IMR-90 (cell line): Measurements from ENCODE around the gene UTF1. TPM values are rescaled to one million over a fixed set of nuclear protein-coding genes. Genes with fewer than 3 reads are reported as not detected.

Source experiments
- ATAC-seq: fragments of 200-7000 bp; cut with Tn5 transposase; 2 replicates; pipeline ENCODE4 v1.9.1; 2020; ENCODE audit warnings: low read depth, mild to moderate bottlenecking, moderate library complexity
- BruUV-seq: library from RNA; stranded (reverse); fragments of 400-500 nt; replicated peaks from 2 replicates; lab custom pipeline; 2021; lab: Mats Ljungman, UMichigan
- CTCF ChIA-PET: fragments of 300-600 bp; formaldehyde crosslinking; extraction: SDS; loops from one replicate; lab custom pipeline; 2021; ENCODE audit warnings: antibody characterized with exemption; lab: Yijun Ruan, JAX
- POLR2A ChIA-PET: fragments of 300-600 bp; sonication (Branson Sonifier 250); formaldehyde crosslinking; loops from one replicate; lab custom pipeline; 2022; ENCODE audit warnings: antibody characterized with exemption; ENCODE audit not compliant: unreplicated experiment; lab: Charles Lee
- DNase-seq: peaks from one replicate; pipeline ENCODE4 v3.0.0; 2013
- H2AFZ ChIP-seq: replicated peaks from 2 replicates; pipeline ENCODE3; 2013; ENCODE audit warnings: low read length, mild to moderate bottlenecking; ENCODE audit not compliant: poor library complexity
- H2AK5ac ChIP-seq: 2 replicates; pipeline ENCODE4 v1.6.1; 2013; ENCODE audit warnings: low read depth, low read length, inconsistent platforms
- H2AK9ac ChIP-seq: replicated peaks from 2 replicates; pipeline ENCODE3; 2013; ENCODE audit warnings: mild to moderate bottlenecking, low read depth, low read length, moderate library complexity; ENCODE audit not compliant: poor library complexity
- H2BK120ac ChIP-seq: 2 replicates; pipeline ENCODE4 v1.6.1; 2013; ENCODE audit warnings: low read depth, low read length, inconsistent platforms
- H2BK15ac ChIP-seq: 3 replicates; pipeline ENCODE4 v1.6.1; 2013; ENCODE audit warnings: low read depth, low read length, inconsistent platforms
- H2BK20ac ChIP-seq: 2 replicates; pipeline ENCODE4 v1.6.1; 2013; ENCODE audit warnings: low read depth, mild to moderate bottlenecking, inconsistent platforms, low read length, moderate library complexity
- H2BK5ac ChIP-seq: 2 replicates; pipeline ENCODE4 v1.6.1; 2013; ENCODE audit warnings: mild to moderate bottlenecking, low read depth, low read length, inconsistent platforms; ENCODE audit not compliant: poor library complexity, severe bottlenecking
- H3K14ac ChIP-seq: replicated peaks from 2 replicates; pipeline ENCODE4 v1.6.1; 2013; ENCODE audit warnings: low read depth, low read length, inconsistent platforms
- H3K18ac ChIP-seq: 2 replicates; pipeline ENCODE4 v1.6.1; 2013; ENCODE audit warnings: low read depth, low read length, control low read depth
- H3K23ac ChIP-seq: 2 replicates; pipeline ENCODE4 v1.6.1; 2013; ENCODE audit warnings: low read depth, low read length, inconsistent platforms
- H3K27ac ChIP-seq: 2 replicates; pipeline ENCODE4 v1.5.1; 2013; ENCODE audit warnings: mild to moderate bottlenecking, control low read depth, low read length; ENCODE audit not compliant: insufficient read depth
- H3K27me3 ChIP-seq: 2 replicates; pipeline ENCODE4 v1.6.1; 2013; ENCODE audit warnings: low read length; ENCODE audit not compliant: control insufficient read depth, insufficient read depth
- H3K36me3 ChIP-seq: 2 replicates; pipeline ENCODE4 v1.6.1; 2013; ENCODE audit warnings: low read length, mixed read lengths; ENCODE audit not compliant: control insufficient read depth, insufficient read depth
- H3K4ac ChIP-seq: 2 replicates; pipeline ENCODE4 v1.6.1; 2013; ENCODE audit warnings: low read depth, low read length, inconsistent platforms
- H3K4me1 ChIP-seq: 2 replicates; pipeline ENCODE4 v1.6.1; 2013; ENCODE audit warnings: low read length, mixed read lengths; ENCODE audit not compliant: control insufficient read depth, insufficient read depth
- H3K4me2 ChIP-seq: 2 replicates; pipeline ENCODE4 v1.6.1; 2013; ENCODE audit warnings: low read depth, mild to moderate bottlenecking, control low read depth, low read length, moderate library complexity
- H3K4me3 ChIP-seq: 2 replicates; pipeline ENCODE4 v1.5.1; 2013; ENCODE audit warnings: low read depth, mild to moderate bottlenecking, control low read depth, low read length, moderate library complexity; ENCODE audit not compliant: insufficient read depth
- H3K56ac ChIP-seq: 2 replicates; pipeline ENCODE4 v1.6.1; 2013; ENCODE audit warnings: low read length, inconsistent platforms; ENCODE audit not compliant: insufficient read depth; ENCODE audit errors: extremely low read depth
- H3K79me1 ChIP-seq, 2 experiments: 2 replicates each; pipeline ENCODE4 v1.6.1; 2013; ENCODE audit warnings: low read length in 2 of 2, inconsistent platforms in 1 of 2, low read depth in 1 of 2
- H3K9ac ChIP-seq: 2 replicates; pipeline ENCODE4 v1.6.1; 2013; ENCODE audit warnings: low read depth, low read length, control low read depth
- H3K9me1 ChIP-seq: 2 replicates; pipeline ENCODE4 v1.6.1; 2013; ENCODE audit warnings: low read length, inconsistent platforms; ENCODE audit not compliant: insufficient read depth
- H3K9me3 ChIP-seq: 2 replicates; pipeline ENCODE4 v1.6.1; 2013; ENCODE audit warnings: low read length; ENCODE audit not compliant: control insufficient read depth, insufficient read depth
- H4K20me1 ChIP-seq: 2 replicates; pipeline ENCODE4 v1.6.1; 2013; ENCODE audit warnings: low read length, inconsistent platforms; ENCODE audit not compliant: insufficient read depth
- H4K5ac ChIP-seq: 2 replicates; pipeline ENCODE4 v1.6.1; 2013; ENCODE audit warnings: mild to moderate bottlenecking, low read depth, low read length, control low read depth
- H4K8ac ChIP-seq, 2 experiments: 2 replicates each; pipeline ENCODE4 v1.6.1; 2013; ENCODE audit warnings: low read depth in 2 of 2, low read length in 2 of 2, control low read depth in 1 of 2, inconsistent platforms in 1 of 2
- H4K91ac ChIP-seq: 2 replicates; pipeline ENCODE4 v1.6.1; 2013; ENCODE audit warnings: low read depth, low read length, inconsistent platforms; ENCODE audit not compliant: insufficient read depth
- BHLHE40 ChIP-seq: fragments of 150-350 bp; IDR thresholded peaks from 2 replicates; pipeline ENCODE4 v1.6.1; 2016; ENCODE audit warnings: mild to moderate bottlenecking, low read depth, low read length
- CEBPB ChIP-seq: IDR thresholded peaks from 2 replicates; pipeline ENCODE4 v1.6.1; 2012; ENCODE audit warnings: low read depth, low read length, improper control_type of control experiment
- FOS ChIP-seq: fragments of 150-350 bp; IDR thresholded peaks from 2 replicates; pipeline ENCODE4 v1.6.1; 2016; ENCODE audit warnings: low read depth, low read length
- MAFK ChIP-seq: IDR thresholded peaks from 2 replicates; pipeline ENCODE4 v1.6.1; 2012; ENCODE audit warnings: low read depth, low read length, improper control_type of control experiment
- MAZ ChIP-seq: IDR thresholded peaks from 2 replicates; pipeline ENCODE4 v1.6.1; 2012; ENCODE audit warnings: low read depth, mild to moderate bottlenecking, low read length, improper control_type of control experiment, moderate library complexity, borderline replicate concordance
- MXI1 ChIP-seq: IDR thresholded peaks from 2 replicates; pipeline ENCODE4 v1.6.1; 2012; ENCODE audit warnings: low read depth, mild to moderate bottlenecking, low read length, moderate library complexity, borderline replicate concordance
- POLR2A ChIP-seq: IDR thresholded peaks from 2 replicates; pipeline ENCODE4 v1.6.1; 2012; ENCODE audit warnings: mild to moderate bottlenecking, low read depth, low read length
- RAD21 ChIP-seq: IDR thresholded peaks from 2 replicates; pipeline ENCODE4 v1.6.1; 2012; ENCODE audit warnings: low read length, improper control_type of control experiment
- SMC3 ChIP-seq: fragments of 150-350 bp; IDR thresholded peaks from 2 replicates; pipeline ENCODE4 v1.6.1; 2016; ENCODE audit warnings: low read depth, mild to moderate bottlenecking, antibody characterized with exemption, low read length, moderate library complexity
- USF2 ChIP-seq: fragments of 150-350 bp; IDR thresholded peaks from 2 replicates; pipeline ENCODE4 v1.6.1; 2017; ENCODE audit warnings: mild to moderate bottlenecking, antibody characterized with exemption, low read length, low read depth
- WGBS, 2 experiments: methylation state at CpG; one replicate each; pipeline versions ENCODE4 v1.1.5 to v1.1.7; 2013; ENCODE audit warnings: missing lambda C conversion rate in 2 of 2; ENCODE audit not compliant: insufficient read length in 1 of 2; ENCODE audit errors: extremely low coverage in 2 of 2; 5-methylcytosine and 5-hydroxymethylcytosine counted together
- dilution Hi-C: fragments of 300-500 bp; cut with HindIII; formaldehyde crosslinking; loops from one replicate; pipeline ENCODE4 v1.14.3; 2018; ENCODE audit warnings: low sequenced_read_pairs; ENCODE audit not compliant: unreplicated experiment
- in situ Hi-C: fragments of 300-500 bp; cut with MboI; formaldehyde crosslinking; loops from 3 replicates; pipeline ENCODE4 v1.14.3; 2019; ENCODE audit warnings: low sequenced_read_pairs, inconsistent platforms, mixed read lengths
- intact Hi-C: fragments of 100-400 bp; cut with micrococcal nuclease; formaldehyde crosslinking; loops from 2 replicates; pipeline ENCODE4 v1.10.0; 2022
- polyA plus RNA-seq, 3 experiments: library from polyadenylated mRNA; depleted of rRNA; stranded (reverse); fragments of >200 nt; gene quantifications; 2 replicates each; pipeline ENCODE4 v1.2.3, GENCODE V29; 2012; ENCODE audit warnings: low replicate concordance in 1 of 3
- total RNA-seq: library from RNA; depleted of rRNA; stranded (reverse); fragments of >200 nt; gene quantifications from 2 replicates; pipeline ENCODE4 v1.2.3, GENCODE V29; 2012
- TF ChIP-seq, protein P1 (sequence below): fragments of 150-350 bp; IDR thresholded peaks from 2 replicates; pipeline ENCODE4 v1.6.1; 2016; ENCODE audit warnings: low read depth, mild to moderate bottlenecking, low read length, moderate library complexity, borderline replicate concordance
- TF ChIP-seq, protein P2 (sequence below): conservative IDR thresholded peaks from 2 replicates; pipeline ENCODE4 v1.5.1; 2012; ENCODE audit warnings: mild to moderate bottlenecking, low read depth, low read length, improper control_type of control experiment

Gene UTF1
- total and polyA plus RNA-seq, 2 of the 4 experiments (the other 2 are of a cell fraction) = not detected

DNA sequence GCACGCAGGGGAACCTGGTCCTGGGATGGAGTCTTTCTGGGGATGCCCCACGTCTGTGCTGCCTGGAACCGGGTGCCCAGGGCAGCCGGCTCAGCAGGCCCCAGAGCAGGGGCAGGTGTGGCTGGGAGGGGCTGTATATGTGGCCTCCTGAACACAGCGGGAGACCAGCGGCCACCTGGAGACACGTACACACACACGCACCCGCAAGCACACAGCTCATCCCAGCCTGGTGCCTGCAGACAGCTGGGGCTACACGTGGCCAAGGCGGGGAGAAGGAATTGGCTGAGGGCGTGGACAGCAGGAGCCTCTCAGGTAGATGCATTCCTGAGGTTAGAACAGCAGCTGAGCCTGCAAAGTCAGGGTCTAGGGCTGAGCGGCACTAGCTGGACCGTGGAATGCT lies 32.7 kb downstream of the UTF1 start:
- no peak for ATAC-seq
- 92% methylated on average over 9 of the region's 14 CpGs; no CpG with 5 or more reads in 1 of the 2 experiments for WGBS, 2 experiments

More for the DNA sequence above, 32.7 kb downstream of the UTF1 start:
- intact Hi-C loops = loop anchor here (1.0 to 5.0 kb wide), 2 partner anchors 14 to 45 kb away; partner anchors contain the start of genes ADAM8, TUBGCP2 and ZNF511
- POLR2A ChIA-PET = no interaction called here
- Histone ChIP-seq H3K9me1 (peaks cover 18% of the 10 kb centered on the region), H3K4me3 (no peak overlapping the region), H4K8ac (peak overlapping the region; percentile 30 to 94; a peak in 2 of 4 replicates), H4K91ac (no peak overlapping the region), H3K14ac (no peak overlapping the region), H3K18ac (no peak overlapping the region), H3K4me2 (no peak overlapping the region), H4K5ac (no peak overlapping the region), H3K9ac (no peak overlapping the region), H2AK9ac (peak overlapping the region; percentile 60), H2BK15ac (peak overlapping the region; percentile 5; the same call in 2 of the 3 replicates), H3K23ac (no peak overlapping the region), H4K20me1 (no peaks in the 10 kb centered on the region), H2AFZ (peak overlapping the region; percentile 36), H2BK20ac (no peak overlapping the region), H2AK5ac (peak overlapping the region; percentile 70), H3K27me3 (no peaks in the 10 kb centered on the region; the same call in 1 of the 2 replicates), H3K9me3 (no peaks in the 10 kb centered on the region), H2BK5ac (no peak overlapping the region), H3K4ac (no peak overlapping the region), H3K4me1 (peaks cover 21% of the 10 kb centered on the region), H3K27ac (no peak overlapping the region), H3K56ac (no peak overlapping the region), H2BK120ac (no peak overlapping the region), H3K36me3 (no peaks in the 10 kb centered on the region), H3K79me1 (peaks cover 0 to 4% of the 10 kb centered on the region in 2 experiments; a peak in 1 of 4 replicates)
- dilution Hi-C loops = no loop called here
- in situ Hi-C loops = loop anchor here (25.0 kb wide), 1 partner anchor 600 kb away; no protein-coding TSS in a partner anchor
- no peak for DNase-seq
- TF ChIP-seq FOS (no peak), RAD21 (no peak), POLR2A (no peak), MXI1 (no peak), SMC3 (no peak), MAZ (no peak), CEBPB (no peak), MAFK (no peak), BHLHE40 (no peak), USF2 (no peak)
- TF ChIP-seq, protein P1, sequence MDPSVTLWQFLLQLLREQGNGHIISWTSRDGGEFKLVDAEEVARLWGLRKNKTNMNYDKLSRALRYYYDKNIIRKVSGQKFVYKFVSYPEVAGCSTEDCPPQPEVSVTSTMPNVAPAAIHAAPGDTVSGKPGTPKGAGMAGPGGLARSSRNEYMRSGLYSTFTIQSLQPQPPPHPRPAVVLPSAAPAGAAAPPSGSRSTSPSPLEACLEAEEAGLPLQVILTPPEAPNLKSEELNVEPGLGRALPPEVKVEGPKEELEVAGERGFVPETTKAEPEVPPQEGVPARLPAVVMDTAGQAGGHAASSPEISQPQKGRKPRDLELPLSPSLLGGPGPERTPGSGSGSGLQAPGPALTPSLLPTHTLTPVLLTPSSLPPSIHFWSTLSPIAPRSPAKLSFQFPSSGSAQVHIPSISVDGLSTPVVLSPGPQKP = no peak
- TF ChIP-seq, protein P2, sequence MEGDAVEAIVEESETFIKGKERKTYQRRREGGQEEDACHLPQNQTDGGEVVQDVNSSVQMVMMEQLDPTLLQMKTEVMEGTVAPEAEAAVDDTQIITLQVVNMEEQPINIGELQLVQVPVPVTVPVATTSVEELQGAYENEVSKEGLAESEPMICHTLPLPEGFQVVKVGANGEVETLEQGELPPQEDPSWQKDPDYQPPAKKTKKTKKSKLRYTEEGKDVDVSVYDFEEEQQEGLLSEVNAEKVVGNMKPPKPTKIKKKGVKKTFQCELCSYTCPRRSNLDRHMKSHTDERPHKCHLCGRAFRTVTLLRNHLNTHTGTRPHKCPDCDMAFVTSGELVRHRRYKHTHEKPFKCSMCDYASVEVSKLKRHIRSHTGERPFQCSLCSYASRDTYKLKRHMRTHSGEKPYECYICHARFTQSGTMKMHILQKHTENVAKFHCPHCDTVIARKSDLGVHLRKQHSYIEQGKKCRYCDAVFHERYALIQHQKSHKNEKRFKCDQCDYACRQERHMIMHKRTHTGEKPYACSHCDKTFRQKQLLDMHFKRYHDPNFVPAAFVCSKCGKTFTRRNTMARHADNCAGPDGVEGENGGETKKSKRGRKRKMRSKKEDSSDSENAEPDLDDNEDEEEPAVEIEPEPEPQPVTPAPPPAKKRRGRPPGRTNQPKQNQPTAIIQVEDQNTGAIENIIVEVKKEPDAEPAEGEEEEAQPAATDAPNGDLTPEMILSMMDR = no peak
- CTCF ChIA-PET = interaction anchor here (1.9 kb wide), 1 partner anchor 45 kb away, joined by 5 read pairs; no protein-coding TSS in a partner anchor
- BruUV-seq = no TSS peak
